ENCODE results near the gene MAST4. TPM values are rescaled to one million over a fixed set of nuclear protein-coding genes. Genes with fewer than 3 reads are reported as not detected.

The MAST4 gene
- total and polyA plus RNA-seq, 2 of the 4 experiments (the other 2 are of a cell fraction), result 4.8 to 6.8 TPM

DNA sequence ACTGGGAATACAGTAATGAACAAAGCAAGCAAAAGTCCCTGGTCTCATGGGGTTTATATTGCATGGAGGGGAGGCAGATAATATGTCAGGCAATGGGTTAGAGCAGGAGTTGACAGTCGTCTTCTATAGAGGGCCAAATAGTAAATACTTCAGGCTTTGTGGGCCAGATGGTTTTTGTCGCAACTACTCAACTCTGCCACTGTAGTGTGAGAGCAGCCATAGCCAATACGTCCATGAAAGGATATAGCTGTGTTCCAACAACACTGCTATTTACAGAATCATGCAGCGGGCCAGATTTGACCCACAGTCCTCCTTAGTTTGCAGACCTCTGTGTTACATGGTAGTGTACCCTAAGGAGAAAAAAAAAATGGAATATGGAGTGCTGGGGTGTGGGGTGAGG lies 25.5 kb downstream of the MAST4 start:
- H3K36me3 ChIP-seq (ENCODE audit: control insufficient read depth, insufficient read depth, low read length), result no peaks in the 10 kb centered on the region
- H3K4me2 ChIP-seq (ENCODE audit: low read depth, low read length), result no peak overlapping the region
- no CpG with 5 or more reads among the region's 4 CpGs for WGBS, 2 experiments (ENCODE audit: extremely low coverage in 2 of 2, insufficient read length in 1 of 2)
- H2BK20ac ChIP-seq (ENCODE audit: low read depth, low read length), result no peak overlapping the region
- H4K20me1 ChIP-seq (ENCODE audit: insufficient read depth, low read length), result no peaks in the 10 kb centered on the region
- H2AK9ac ChIP-seq (replicated peaks; ENCODE audit: low read depth, low read length, poor library complexity), result no peak overlapping the region
- H3K79me1 ChIP-seq (ENCODE audit: low read depth in 1 of 2, low read length in 2 of 2), result no peaks in the 10 kb centered on the region
- in situ Hi-C loops (cut with MboI; ENCODE audit: low sequenced_read_pairs) (no loop called here), dilution Hi-C loops (cut with HindIII; ENCODE audit: low sequenced_read_pairs, unreplicated experiment) (no loop called here), intact Hi-C loops (cut with micrococcal nuclease) (no loop called here)
- H3K18ac ChIP-seq (ENCODE audit: low read depth, low read length), result no peak overlapping the region
- H3K4me3 ChIP-seq (ENCODE audit: insufficient read depth, low read depth, low read length), result no peak overlapping the region
- no peak overlapping the region for H3K23ac ChIP-seq (ENCODE audit: low read depth, low read length)
- H4K5ac ChIP-seq (ENCODE audit: low read depth, low read length), result no peak overlapping the region
- H2AK5ac ChIP-seq (ENCODE audit: low read depth, low read length), result no peak overlapping the region
- no peak overlapping the region for H3K56ac ChIP-seq (ENCODE audit: extremely low read depth, insufficient read depth, low read length)
- no peak overlapping the region for H2BK15ac ChIP-seq (ENCODE audit: low read depth, low read length)
- no peak overlapping the region for H2BK5ac ChIP-seq (ENCODE audit: low read depth, low read length, poor library complexity, severe bottlenecking)
- no peak overlapping the region for H4K8ac ChIP-seq (ENCODE audit: low read depth in 2 of 2, low read length in 2 of 2)
- TF ChIP-seq BHLHE40 (IDR thresholded peaks at IDR 0.05; ENCODE audit: low read depth, low read length), result no peak
- TF ChIP-seq RFX5 (IDR thresholded peaks at IDR 0.05; ENCODE audit: low read depth, low read length), result no peak
- TF ChIP-seq, protein P1, sequence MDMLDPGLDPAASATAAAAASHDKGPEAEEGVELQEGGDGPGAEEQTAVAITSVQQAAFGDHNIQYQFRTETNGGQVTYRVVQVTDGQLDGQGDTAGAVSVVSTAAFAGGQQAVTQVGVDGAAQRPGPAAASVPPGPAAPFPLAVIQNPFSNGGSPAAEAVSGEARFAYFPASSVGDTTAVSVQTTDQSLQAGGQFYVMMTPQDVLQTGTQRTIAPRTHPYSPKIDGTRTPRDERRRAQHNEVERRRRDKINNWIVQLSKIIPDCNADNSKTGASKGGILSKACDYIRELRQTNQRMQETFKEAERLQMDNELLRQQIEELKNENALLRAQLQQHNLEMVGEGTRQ (IDR thresholded peaks at IDR 0.05; ENCODE audit: low read depth, low read length), result no peak
- TF ChIP-seq, protein P2, sequence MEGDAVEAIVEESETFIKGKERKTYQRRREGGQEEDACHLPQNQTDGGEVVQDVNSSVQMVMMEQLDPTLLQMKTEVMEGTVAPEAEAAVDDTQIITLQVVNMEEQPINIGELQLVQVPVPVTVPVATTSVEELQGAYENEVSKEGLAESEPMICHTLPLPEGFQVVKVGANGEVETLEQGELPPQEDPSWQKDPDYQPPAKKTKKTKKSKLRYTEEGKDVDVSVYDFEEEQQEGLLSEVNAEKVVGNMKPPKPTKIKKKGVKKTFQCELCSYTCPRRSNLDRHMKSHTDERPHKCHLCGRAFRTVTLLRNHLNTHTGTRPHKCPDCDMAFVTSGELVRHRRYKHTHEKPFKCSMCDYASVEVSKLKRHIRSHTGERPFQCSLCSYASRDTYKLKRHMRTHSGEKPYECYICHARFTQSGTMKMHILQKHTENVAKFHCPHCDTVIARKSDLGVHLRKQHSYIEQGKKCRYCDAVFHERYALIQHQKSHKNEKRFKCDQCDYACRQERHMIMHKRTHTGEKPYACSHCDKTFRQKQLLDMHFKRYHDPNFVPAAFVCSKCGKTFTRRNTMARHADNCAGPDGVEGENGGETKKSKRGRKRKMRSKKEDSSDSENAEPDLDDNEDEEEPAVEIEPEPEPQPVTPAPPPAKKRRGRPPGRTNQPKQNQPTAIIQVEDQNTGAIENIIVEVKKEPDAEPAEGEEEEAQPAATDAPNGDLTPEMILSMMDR (conservative IDR thresholded peaks at IDR 0.05; ENCODE audit: low read depth, low read length), result no peak
- no peaks in the 10 kb centered on the region for H3K9me3 ChIP-seq (ENCODE audit: control insufficient read depth, insufficient read depth, low read length)
- ATAC-seq (ENCODE audit: low read depth), result no peak
- H3K9ac ChIP-seq (ENCODE audit: low read depth, low read length), result no peak overlapping the region
- no peak overlapping the region for H3K14ac ChIP-seq (replicated peaks; ENCODE audit: low read depth, low read length)
- no peak overlapping the region for H2BK120ac ChIP-seq (ENCODE audit: low read depth, low read length)
- H3K4ac ChIP-seq (ENCODE audit: low read depth, low read length), result no peak overlapping the region
- ChIA-PET CTCF (no interaction called here), POLR2A (ENCODE audit: unreplicated experiment) (no interaction called here)
- no peak overlapping the region for H4K91ac ChIP-seq (ENCODE audit: insufficient read depth, low read depth, low read length)
- H3K4me1 ChIP-seq (ENCODE audit: control insufficient read depth, insufficient read depth, low read length), result no peaks in the 10 kb centered on the region
- no peaks in the 10 kb centered on the region for H3K27me3 ChIP-seq (ENCODE audit: control insufficient read depth, insufficient read depth, low read length)
- no peak for DNase-seq
- no peaks in the 10 kb centered on the region for H3K9me1 ChIP-seq (ENCODE audit: insufficient read depth, low read length)
- no peak overlapping the region for H3K27ac ChIP-seq (ENCODE audit: insufficient read depth, low read length)
- H2AFZ ChIP-seq (replicated peaks; ENCODE audit: low read length, poor library complexity), result no peak overlapping the region
- no TSS peak for BruUV-seq (replicated peaks)

Measured in IMR-90 (cell line).